ENCODE data around the gene MEIS2.

GRCh38 chr15:37046876-37047614 is 53.3 kb downstream of the MEIS2 start:
- no peak for TF ChIP-seq EP300 (conservative IDR thresholded peaks at IDR 0.05; ENCODE audit: poor library complexity, severe bottlenecking)
- TF ChIP-seq CTCF (IDR thresholded peaks at IDR 0.05; ENCODE audit: poor library complexity, severe bottlenecking) = no peak
- TF ChIP-seq REST (IDR thresholded peaks at IDR 0.05; ENCODE audit: borderline replicate concordance) = no peak
- TF ChIP-seq TAF1 (IDR thresholded peaks at IDR 0.05; ENCODE audit: low read depth) = no peak
- no peak for TF ChIP-seq SMC3 (conservative IDR thresholded peaks at IDR 0.05; ENCODE audit: poor library complexity)
